Measurements from ENCODE around the gene DGKZ.
A peak's percentile ranks its signal among the peaks of the same experiment; 100 is the strongest.

The DGKZ gene

GRCh38 chr11:46347637-46348311, 511 bp downstream of the DGKZ start:
- Mint-ChIP-seq H3K4me1 (ENCODE audit: low read depth) (peaks cover 61% of the 10 kb centered on the region), H3K4me3 (peak overlapping the region; percentile 95), H3K36me3 (ENCODE audit: low read depth) (peaks cover 15% of the 10 kb centered on the region), H3K27ac (peak overlapping the region; percentile 91), H3K27me3 (ENCODE audit: low read depth) (no peaks in the 10 kb centered on the region), H3K9me3 (no peaks in the 10 kb centered on the region)

GRCh38 chr11:46348566-46349401, 1.5 kb downstream of the DGKZ start:
- H3K27me3 Mint-ChIP-seq (ENCODE audit: low read depth), result no peaks in the 10 kb centered on the region
- no peaks in the 10 kb centered on the region for H3K9me3 Mint-ChIP-seq
- peak overlapping the region; percentile 95 for H3K4me3 Mint-ChIP-seq
- H3K36me3 Mint-ChIP-seq (ENCODE audit: low read depth), result peaks cover 18% of the 10 kb centered on the region
- H3K27ac Mint-ChIP-seq, result peak overlapping the region; percentile 91
- peaks cover 69% of the 10 kb centered on the region for H3K4me1 Mint-ChIP-seq (ENCODE audit: low read depth)

GRCh38 chr11:46350695-46351094, 3.4 kb downstream of the DGKZ start:
- Mint-ChIP-seq H3K4me1 (ENCODE audit: low read depth) (peaks cover 64% of the 10 kb centered on the region), H3K9me3 (no peaks in the 10 kb centered on the region), H3K27ac (no peak overlapping the region), H3K36me3 (ENCODE audit: low read depth) (peaks cover 18% of the 10 kb centered on the region), H3K27me3 (ENCODE audit: low read depth) (no peaks in the 10 kb centered on the region), H3K4me3 (peak overlapping the region; percentile 17)

- H3K36me3 Mint-ChIP-seq (ENCODE audit: low read depth), result peaks cover 18% of the 10 kb centered on the region
- H3K4me1 Mint-ChIP-seq (ENCODE audit: low read depth), result peaks cover 60% of the 10 kb centered on the region
- H3K27ac Mint-ChIP-seq, result no peak overlapping the region
- peak overlapping the region; percentile 59 for H3K4me3 Mint-ChIP-seq
- no peaks in the 10 kb centered on the region for H3K9me3 Mint-ChIP-seq
- no peaks in the 10 kb centered on the region for H3K27me3 Mint-ChIP-seq (ENCODE audit: low read depth)
Measured at GRCh38 chr11:46351148-46351547, 3.9 kb downstream of the DGKZ start.

- Mint-ChIP-seq H3K4me3 (peak overlapping the region; percentile 81), H3K27ac (no peak overlapping the region), H3K4me1 (ENCODE audit: low read depth) (peaks cover 59% of the 10 kb centered on the region), H3K36me3 (ENCODE audit: low read depth) (peaks cover 19% of the 10 kb centered on the region), H3K9me3 (no peaks in the 10 kb centered on the region), H3K27me3 (ENCODE audit: low read depth) (no peaks in the 10 kb centered on the region)
Measured at GRCh38 chr11:46351606-46352005, 4.3 kb downstream of the DGKZ start.

GRCh38 chr11:46352063-46352841, 5.0 kb downstream of the DGKZ start:
- peaks cover 60% of the 10 kb centered on the region for H3K4me1 Mint-ChIP-seq (ENCODE audit: low read depth)
- no peaks in the 10 kb centered on the region for H3K27me3 Mint-ChIP-seq (ENCODE audit: low read depth)
- H3K4me3 Mint-ChIP-seq, result peak overlapping the region; percentile 81
- H3K36me3 Mint-ChIP-seq (ENCODE audit: low read depth), result peaks cover 19% of the 10 kb centered on the region
- no peaks in the 10 kb centered on the region for H3K9me3 Mint-ChIP-seq
- H3K27ac Mint-ChIP-seq, result peak overlapping the region; percentile 68

GRCh38 chr11:46353698-46354097, 6.4 kb downstream of the DGKZ start:
- Mint-ChIP-seq H3K27ac (no peak overlapping the region), H3K9me3 (no peaks in the 10 kb centered on the region), H3K4me1 (ENCODE audit: low read depth) (peaks cover 61% of the 10 kb centered on the region), H3K27me3 (ENCODE audit: low read depth) (no peaks in the 10 kb centered on the region), H3K36me3 (ENCODE audit: low read depth) (peaks cover 19% of the 10 kb centered on the region), H3K4me3 (peak overlapping the region; percentile 81)

- Mint-ChIP-seq H3K36me3 (ENCODE audit: low read depth) (peaks cover 10% of the 10 kb centered on the region), H3K27me3 (ENCODE audit: low read depth) (no peaks in the 10 kb centered on the region), H3K4me3 (no peak overlapping the region), H3K4me1 (ENCODE audit: low read depth) (peaks cover 44% of the 10 kb centered on the region), H3K9me3 (no peaks in the 10 kb centered on the region), H3K27ac (no peak overlapping the region)
Measured at GRCh38 chr11:46356924-46357482, 9.7 kb downstream of the DGKZ start.

- H3K36me3 Mint-ChIP-seq (ENCODE audit: low read depth), result peaks cover 10% of the 10 kb centered on the region
- H3K27ac Mint-ChIP-seq, result no peak overlapping the region
- H3K27me3 Mint-ChIP-seq (ENCODE audit: low read depth), result no peaks in the 10 kb centered on the region
- peaks cover 45% of the 10 kb centered on the region for H3K4me1 Mint-ChIP-seq (ENCODE audit: low read depth)
- H3K9me3 Mint-ChIP-seq, result no peaks in the 10 kb centered on the region
- no peak overlapping the region for H3K4me3 Mint-ChIP-seq
Measured at GRCh38 chr11:46357483-46357936, 10.2 kb downstream of the DGKZ start.

- H3K27ac Mint-ChIP-seq, result no peak overlapping the region
- H3K36me3 Mint-ChIP-seq (ENCODE audit: low read depth), result peaks cover 9% of the 10 kb centered on the region
- no peaks in the 10 kb centered on the region for H3K27me3 Mint-ChIP-seq (ENCODE audit: low read depth)
- H3K9me3 Mint-ChIP-seq, result no peaks in the 10 kb centered on the region
- H3K4me3 Mint-ChIP-seq, result peak overlapping the region; percentile 28
- H3K4me1 Mint-ChIP-seq (ENCODE audit: low read depth), result peaks cover 35% of the 10 kb centered on the region
Measured at GRCh38 chr11:46359953-46360352, 12.7 kb downstream of the DGKZ start.

- H3K27ac Mint-ChIP-seq, result peak overlapping the region; percentile 89
- peaks cover 9% of the 10 kb centered on the region for H3K36me3 Mint-ChIP-seq (ENCODE audit: low read depth)
- H3K27me3 Mint-ChIP-seq (ENCODE audit: low read depth), result no peaks in the 10 kb centered on the region
- peaks cover 35% of the 10 kb centered on the region for H3K4me1 Mint-ChIP-seq (ENCODE audit: low read depth)
- no peaks in the 10 kb centered on the region for H3K9me3 Mint-ChIP-seq
- peak overlapping the region; percentile 66 for H3K4me3 Mint-ChIP-seq
Measured at GRCh38 chr11:46360878-46361277, 13.6 kb downstream of the DGKZ start.

GRCh38 chr11:46361283-46362155, 14.3 kb downstream of the DGKZ start:
- H3K27ac Mint-ChIP-seq, result peak overlapping the region; percentile 89
- H3K4me1 Mint-ChIP-seq (ENCODE audit: low read depth), result peaks cover 32% of the 10 kb centered on the region

GRCh38 chr11:46362156-46363030, 15.1 kb downstream of the DGKZ start:
- Mint-ChIP-seq H3K9me3 (no peaks in the 10 kb centered on the region), H3K27ac (peak overlapping the region; percentile 31), H3K4me3 (peak overlapping the region; percentile 66), H3K27me3 (ENCODE audit: low read depth) (no peaks in the 10 kb centered on the region), H3K4me1 (ENCODE audit: low read depth) (peaks cover 30% of the 10 kb centered on the region), H3K36me3 (ENCODE audit: low read depth) (peaks cover 3% of the 10 kb centered on the region)

More at GRCh38 chr11:46361283-46362155, 14.3 kb downstream of the DGKZ start:
- no peaks in the 10 kb centered on the region for H3K27me3 Mint-ChIP-seq (ENCODE audit: low read depth)
- H3K36me3 Mint-ChIP-seq (ENCODE audit: low read depth), result peaks cover 7% of the 10 kb centered on the region
- H3K4me3 Mint-ChIP-seq, result peak overlapping the region; percentile 66
- H3K9me3 Mint-ChIP-seq, result no peaks in the 10 kb centered on the region
